Activated CD4-positive, alpha-beta T cell treated with anti-CD3 and anti-CD28 coated beads, Interleukin-2, amount 10 ng/mL, durations not matched to agents 24 days and 14 days (primary cell): Measurements from ENCODE around the gene SNRNP25. TPM values are rescaled to one million over a fixed set of nuclear protein-coding genes. Genes with fewer than 3 reads are reported as not detected.
A peak's percentile ranks its signal among the peaks of the same experiment; 100 is the strongest.

ENCODE experiments used
- DNase-seq: peaks from one replicate; pipeline ENCODE4 v3.0.0; 2022
- H3K27ac Mint-ChIP-seq: one replicate; pipeline ENCODE4 v1.8.0; 2022; ENCODE audit warnings: mild to moderate bottlenecking, mixed read lengths
- H3K27me3 Mint-ChIP-seq: one replicate; pipeline ENCODE4 v1.8.0; 2022; ENCODE audit warnings: mixed read lengths
- H3K36me3 Mint-ChIP-seq: one replicate; pipeline ENCODE4 v1.8.0; 2022; ENCODE audit warnings: low read depth, mild to moderate bottlenecking, mixed read lengths
- H3K4me1 Mint-ChIP-seq: one replicate; pipeline ENCODE4 v1.8.0; 2021; ENCODE audit warnings: mixed read lengths
- H3K4me3 Mint-ChIP-seq: one replicate; pipeline ENCODE4 v1.8.0; 2022; ENCODE audit warnings: mild to moderate bottlenecking, moderate library complexity, mixed read lengths
- H3K9me3 Mint-ChIP-seq: one replicate; pipeline ENCODE4 v1.8.0; 2021; ENCODE audit warnings: mixed read lengths
- intact Hi-C: fragments of 100-400 bp; cut with micrococcal nuclease; formaldehyde crosslinking; loops from one replicate; pipeline ENCODE4 v1.15.1; 2023
- total RNA-seq: library from RNA; stranded (reverse); gene quantifications from 2 replicates; pipeline ENCODE4 v1.2.3, GENCODE V29; 2022

SNRNP25 gene
- total RNA-seq, 1 donor from 2014 or later = 97.7 TPM

DNA sequence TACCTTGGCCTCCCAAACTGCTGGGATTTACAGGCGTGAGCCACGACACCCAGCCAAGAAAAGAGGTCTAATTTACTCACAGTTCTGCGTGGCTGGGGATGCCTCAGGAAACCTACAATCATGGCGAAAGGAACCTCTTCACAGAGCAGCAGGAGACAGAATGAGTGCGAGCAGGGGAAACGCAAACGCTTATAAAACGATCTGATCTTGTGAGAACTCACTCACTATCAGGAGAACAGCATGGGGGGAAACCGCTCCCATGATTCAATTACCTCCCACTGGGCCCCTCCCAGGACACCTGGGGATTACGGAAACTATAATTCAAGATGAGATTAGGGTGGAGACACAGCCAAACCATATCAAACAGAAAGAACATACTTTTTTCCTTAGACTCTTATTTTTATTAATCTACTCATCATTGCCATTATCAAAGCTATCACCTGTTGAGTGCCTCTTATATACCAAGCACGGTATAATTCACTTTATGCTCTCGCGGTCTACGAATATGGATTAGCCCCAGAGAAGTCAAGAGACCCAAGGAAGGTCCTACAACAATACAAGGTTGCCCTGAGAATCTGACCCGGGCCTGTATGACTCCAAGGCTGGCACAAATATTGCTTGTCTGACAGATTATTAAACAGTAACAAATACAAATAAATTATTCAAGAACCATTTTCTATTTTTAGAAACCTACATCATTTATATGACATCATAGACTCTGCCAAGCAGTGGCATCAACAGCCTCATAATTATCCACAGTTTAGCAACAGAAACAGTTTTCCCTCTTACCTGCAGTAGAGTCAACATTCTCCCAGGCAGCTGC lies 2.6 kb upstream of the SNRNP25 start:
- intact Hi-C loops = no loop called here
- H3K9me3 Mint-ChIP-seq = no peaks in the 10 kb centered on the region
- no peak for DNase-seq
- peaks cover 26% of the 10 kb centered on the region for H3K4me1 Mint-ChIP-seq
- no peaks in the 10 kb centered on the region for H3K27me3 Mint-ChIP-seq
- H3K27ac Mint-ChIP-seq = no peak overlapping the region
- peaks cover 45% of the 10 kb centered on the region for H3K36me3 Mint-ChIP-seq
- H3K4me3 Mint-ChIP-seq = peak overlapping the region; percentile 98

- Mint-ChIP-seq H3K36me3 (peaks cover 42% of the 10 kb centered on the region), H3K27ac (no peak overlapping the region), H3K4me3 (peak overlapping the region; percentile 98), H3K4me1 (peaks cover 19% of the 10 kb centered on the region), H3K9me3 (no peaks in the 10 kb centered on the region), H3K27me3 (no peaks in the 10 kb centered on the region)
- DNase-seq = no peak
- intact Hi-C loops = no loop called here
Observed at GRCh38 chr16:54237-54581, 581 bp downstream of the SNRNP25 start.

- no peak overlapping the region for H3K27ac Mint-ChIP-seq
- no peaks in the 10 kb centered on the region for H3K27me3 Mint-ChIP-seq
- intact Hi-C loops = no loop called here
- peaks cover 35% of the 10 kb centered on the region for H3K36me3 Mint-ChIP-seq
- peaks cover 16% of the 10 kb centered on the region for H3K4me1 Mint-ChIP-seq
- DNase-seq = no peak
- peak overlapping the region; percentile 98 for H3K4me3 Mint-ChIP-seq
- no peaks in the 10 kb centered on the region for H3K9me3 Mint-ChIP-seq
Observed at GRCh38 chr16:55571-56136, 2.0 kb downstream of the SNRNP25 start.

DNA sequence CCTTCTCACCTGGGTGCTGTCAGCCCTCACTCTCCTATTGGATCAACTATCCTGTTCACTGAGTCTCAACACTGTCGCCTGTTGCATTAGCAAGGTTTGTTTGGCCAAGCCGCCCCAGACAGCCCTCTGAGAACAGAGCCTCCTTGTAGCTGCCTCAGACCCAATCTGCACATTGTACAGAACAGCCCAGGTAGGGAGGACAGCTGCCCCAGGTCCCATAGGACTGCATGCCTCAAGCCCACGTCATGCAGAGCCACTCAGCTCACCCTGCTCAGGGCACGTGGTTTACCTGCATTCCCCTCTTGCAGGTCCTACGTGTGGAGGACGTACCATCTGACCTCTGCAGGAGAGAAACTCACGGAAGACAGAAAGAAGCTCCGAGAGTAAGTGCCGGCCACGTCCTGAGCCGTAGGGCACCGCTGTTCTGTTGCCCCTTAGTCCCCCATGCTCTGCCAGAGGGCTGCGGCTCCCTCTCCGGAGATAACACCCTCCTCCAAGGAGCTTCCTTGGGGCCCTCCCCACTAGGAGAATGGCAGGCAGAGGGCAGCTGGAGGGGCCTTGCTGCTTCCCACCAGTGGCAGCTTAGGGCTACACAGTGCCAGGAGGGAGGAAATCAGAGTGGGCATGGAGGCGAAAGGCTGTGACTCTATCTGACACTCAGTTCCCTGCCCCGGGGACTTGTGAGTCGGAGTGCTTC lies 2.8 kb downstream of the SNRNP25 start:
- DNase-seq = no peak
- Mint-ChIP-seq H3K36me3 (peaks cover 27% of the 10 kb centered on the region), H3K4me3 (no peak overlapping the region), H3K27ac (no peak overlapping the region), H3K9me3 (no peaks in the 10 kb centered on the region), H3K4me1 (peaks cover 11% of the 10 kb centered on the region), H3K27me3 (no peaks in the 10 kb centered on the region)
- intact Hi-C loops = no loop called here

DNA sequence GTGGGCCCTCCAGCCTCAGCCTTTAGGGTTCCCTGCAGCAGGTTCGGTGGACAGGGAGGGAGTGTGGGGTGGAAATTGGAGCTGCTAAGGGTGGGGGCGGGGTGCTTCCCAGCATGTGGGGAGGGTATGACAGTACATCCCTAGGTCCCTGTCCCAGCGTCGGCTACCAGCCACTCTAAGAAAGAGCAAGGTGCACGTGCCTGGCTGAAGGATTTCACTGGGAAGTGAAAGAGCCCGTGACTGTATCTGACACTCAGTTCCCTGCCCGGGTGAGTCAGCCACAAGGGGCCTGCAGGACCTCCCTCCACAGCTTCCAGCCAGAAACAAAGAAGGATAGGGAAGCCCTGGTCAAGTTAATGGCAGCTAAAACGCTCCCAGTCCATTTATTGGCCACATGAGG lies 4.1 kb downstream of the SNRNP25 start:
- Mint-ChIP-seq H3K4me1 (peaks cover 8% of the 10 kb centered on the region), H3K27me3 (no peaks in the 10 kb centered on the region), H3K9me3 (no peaks in the 10 kb centered on the region), H3K27ac (no peak overlapping the region), H3K4me3 (no peak overlapping the region), H3K36me3 (peaks cover 22% of the 10 kb centered on the region)
- intact Hi-C loops = no loop called here
- no peak for DNase-seq

GRCh38 chr16:58491-59439 lies 5.1 kb downstream of the SNRNP25 start:
- H3K27me3 Mint-ChIP-seq = no peaks in the 10 kb centered on the region
- no peak overlapping the region for H3K4me3 Mint-ChIP-seq
- H3K27ac Mint-ChIP-seq = no peak overlapping the region
- peaks cover 5% of the 10 kb centered on the region for H3K4me1 Mint-ChIP-seq
- DNase-seq = no peak
- intact Hi-C loops = no loop called here
- no peaks in the 10 kb centered on the region for H3K9me3 Mint-ChIP-seq
- H3K36me3 Mint-ChIP-seq = peaks cover 16% of the 10 kb centered on the region

DNA sequence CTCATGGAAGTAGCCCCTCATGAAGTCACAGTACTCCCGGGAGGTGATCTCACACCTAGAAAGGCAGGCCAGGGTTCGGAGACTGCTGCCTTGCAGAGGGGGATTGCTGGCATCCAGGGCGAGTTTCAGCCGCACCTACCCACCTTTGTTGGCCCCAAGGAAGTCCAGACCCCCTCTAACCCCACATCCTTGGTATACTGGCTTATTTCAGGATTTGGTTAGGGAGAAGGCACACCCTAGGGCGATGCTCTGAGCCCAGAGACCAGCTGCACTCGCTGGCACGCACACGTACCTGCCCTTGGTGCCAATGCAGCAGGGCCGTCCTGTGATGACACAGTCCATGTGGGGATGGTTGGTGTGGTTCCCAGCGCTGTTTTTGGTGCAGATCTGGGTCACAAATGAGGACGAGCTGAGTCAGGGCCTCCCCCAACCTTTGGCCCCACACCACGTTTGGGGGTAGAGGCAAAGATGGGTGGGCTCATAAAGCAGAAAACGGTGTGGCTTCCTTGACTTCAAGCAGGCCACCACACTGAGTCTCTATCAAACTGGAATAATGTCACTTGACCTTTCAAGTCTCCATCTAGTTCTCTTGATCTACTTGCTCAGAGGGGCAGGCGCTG lies 5.9 kb downstream of the SNRNP25 start:
- Mint-ChIP-seq H3K27me3 (no peaks in the 10 kb centered on the region), H3K4me1 (peaks cover 4% of the 10 kb centered on the region), H3K4me3 (no peak overlapping the region), H3K9me3 (no peaks in the 10 kb centered on the region), H3K36me3 (peaks cover 16% of the 10 kb centered on the region), H3K27ac (no peak overlapping the region)
- intact Hi-C loops = no loop called here
- no peak for DNase-seq

DNA sequence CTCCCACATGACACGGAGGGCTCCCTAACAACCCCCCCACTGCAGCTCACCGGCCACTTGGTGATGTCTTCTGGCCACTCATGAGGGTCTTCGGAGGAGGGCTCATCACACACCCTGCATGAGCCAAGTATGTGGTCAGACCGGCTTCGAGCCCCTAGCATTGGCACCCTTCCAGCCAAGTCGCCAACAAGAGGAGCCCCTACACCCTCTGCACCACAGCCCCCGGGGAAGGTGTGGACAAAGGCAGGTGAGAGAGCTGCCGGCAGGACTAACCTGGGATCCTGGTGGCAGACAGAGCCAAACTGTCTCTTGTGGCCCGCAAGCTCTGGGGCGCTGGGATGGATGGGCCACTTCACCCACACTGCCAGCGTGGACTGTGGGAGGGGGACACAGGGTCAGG lies 6.5 kb downstream of the SNRNP25 start:
- Mint-ChIP-seq H3K27ac (no peak overlapping the region), H3K4me1 (peaks cover 2% of the 10 kb centered on the region), H3K9me3 (no peaks in the 10 kb centered on the region), H3K27me3 (no peaks in the 10 kb centered on the region), H3K4me3 (no peak overlapping the region), H3K36me3 (peaks cover 16% of the 10 kb centered on the region)
- DNase-seq = no peak
- intact Hi-C loops = no loop called here

DNA sequence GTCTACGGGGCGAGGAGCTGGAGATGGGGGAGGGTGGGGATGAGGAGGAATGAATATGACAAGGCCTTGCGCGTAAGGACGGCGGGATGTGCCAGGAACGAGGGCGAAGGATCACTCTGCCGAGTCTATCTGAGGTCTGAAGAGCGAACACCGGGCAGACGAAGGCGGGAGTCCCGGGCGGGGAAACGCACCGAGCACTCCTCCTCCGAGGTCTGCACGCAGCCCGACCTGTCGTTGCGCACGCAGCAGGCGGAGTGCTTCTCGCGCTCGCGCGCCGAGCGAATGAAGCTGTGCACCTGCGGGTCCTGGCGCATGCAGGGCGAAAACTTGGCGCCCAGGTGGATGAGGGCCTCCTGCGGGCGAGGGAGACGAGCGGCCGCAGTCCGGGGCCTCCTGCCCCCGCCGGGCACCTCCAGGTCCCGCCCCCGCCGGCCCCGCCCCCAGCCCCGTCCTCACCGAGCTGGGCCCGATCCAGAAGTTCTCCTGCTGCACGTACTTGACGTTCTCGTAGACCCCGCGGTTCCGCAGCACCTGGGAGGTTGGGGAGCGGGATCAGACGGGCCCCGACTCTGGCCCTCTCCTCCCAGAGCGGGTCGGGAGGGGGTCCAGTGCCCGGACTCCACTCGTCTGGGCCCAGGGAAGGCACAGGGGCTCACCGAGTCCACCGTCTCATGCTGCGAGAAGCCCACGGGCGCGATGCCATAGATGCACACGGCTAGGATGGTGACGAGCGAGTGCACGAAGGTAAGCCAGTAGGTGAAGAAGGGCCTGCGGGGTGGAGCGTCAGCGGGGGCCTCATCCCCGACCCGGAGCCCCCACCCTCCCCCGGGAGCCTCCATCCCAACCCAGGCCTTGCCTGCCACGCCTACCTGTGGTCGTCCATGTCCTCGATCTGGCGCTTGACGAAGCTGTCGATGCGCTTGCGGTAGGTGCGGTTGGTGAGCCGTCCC lies 7.6 kb downstream of the SNRNP25 start:
- intact Hi-C loops = no loop called here
- no peak overlapping the region for H3K27ac Mint-ChIP-seq
- no peaks in the 10 kb centered on the region for H3K9me3 Mint-ChIP-seq
- no peak overlapping the region for H3K4me3 Mint-ChIP-seq
- no peak for DNase-seq
- H3K36me3 Mint-ChIP-seq = peaks cover 11% of the 10 kb centered on the region
- peaks cover 1% of the 10 kb centered on the region for H3K27me3 Mint-ChIP-seq
- peaks cover 5% of the 10 kb centered on the region for H3K4me1 Mint-ChIP-seq

- DNase-seq = no peak
- Mint-ChIP-seq H3K27ac (no peak overlapping the region), H3K9me3 (no peaks in the 10 kb centered on the region), H3K27me3 (peaks cover 1% of the 10 kb centered on the region), H3K4me3 (no peak overlapping the region), H3K4me1 (peaks cover 5% of the 10 kb centered on the region), H3K36me3 (peaks cover 6% of the 10 kb centered on the region)
- intact Hi-C loops = no loop called here
Observed at GRCh38 chr16:61879-62281, 8.3 kb downstream of the SNRNP25 start.

DNA sequence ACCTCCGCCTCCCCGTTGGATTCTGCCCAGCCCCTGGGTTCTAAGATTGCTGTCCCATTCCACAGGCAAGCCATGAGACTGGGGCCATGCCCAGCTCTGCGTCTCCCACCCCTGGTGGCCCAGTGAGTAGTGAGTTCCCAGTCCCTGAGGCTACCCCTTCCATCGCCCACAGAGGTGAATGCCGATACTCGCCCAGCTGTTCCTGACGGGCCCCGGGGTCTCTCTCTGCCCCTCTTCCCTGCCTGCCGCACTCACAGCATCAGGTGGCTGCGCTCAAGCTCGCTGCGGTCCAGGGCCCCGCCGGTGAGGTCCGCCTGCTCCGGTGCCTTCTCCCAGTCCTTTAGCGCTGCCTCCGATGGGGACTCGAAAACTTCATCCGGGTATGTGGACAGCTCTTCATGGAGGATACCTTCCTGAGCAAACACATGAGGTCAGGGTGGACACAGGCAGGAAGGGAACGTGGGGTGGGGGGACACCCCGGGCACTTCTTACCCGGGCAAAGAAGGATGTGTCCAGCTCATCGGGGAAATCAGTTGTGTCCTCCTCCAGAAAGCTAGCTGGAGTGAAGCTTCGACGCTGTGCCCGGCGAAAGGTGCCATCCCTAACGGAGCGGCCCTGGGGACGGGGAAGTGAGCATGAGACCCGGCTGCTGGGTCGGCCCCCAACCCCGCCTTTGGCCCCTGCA lies 8.8 kb downstream of the SNRNP25 start:
- Mint-ChIP-seq H3K9me3 (no peaks in the 10 kb centered on the region), H3K27me3 (peaks cover 1% of the 10 kb centered on the region), H3K27ac (no peak overlapping the region), H3K4me3 (no peak overlapping the region), H3K4me1 (peaks cover 5% of the 10 kb centered on the region), H3K36me3 (peaks cover 6% of the 10 kb centered on the region)
- intact Hi-C loops = no loop called here
- no peak for DNase-seq

DNA sequence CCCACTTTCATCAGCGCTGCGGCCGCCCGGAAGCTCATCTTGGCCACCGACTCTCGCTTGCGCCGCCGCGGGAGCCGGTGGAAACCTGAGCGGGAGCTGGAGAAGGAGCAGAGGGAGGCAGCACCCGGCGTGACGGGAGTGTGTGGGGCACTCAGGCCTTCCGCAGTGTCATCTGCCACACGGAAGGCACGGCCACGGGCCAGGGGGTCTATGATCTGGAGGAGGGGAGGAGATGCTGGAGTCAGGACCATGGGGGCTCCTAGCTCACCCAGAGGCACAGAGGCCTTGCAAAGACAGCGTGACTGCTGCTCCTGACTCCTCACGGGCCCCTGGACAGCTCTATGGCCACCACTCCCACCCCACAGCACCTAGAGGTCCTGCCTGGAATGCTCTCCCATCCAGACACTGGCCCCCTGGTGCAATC lies 9.4 kb downstream of the SNRNP25 start:
- H3K4me1 Mint-ChIP-seq = peaks cover 5% of the 10 kb centered on the region
- peaks cover 1% of the 10 kb centered on the region for H3K27me3 Mint-ChIP-seq
- no peak for DNase-seq
- no peaks in the 10 kb centered on the region for H3K9me3 Mint-ChIP-seq
- intact Hi-C loops = no loop called here
- no peak overlapping the region for H3K4me3 Mint-ChIP-seq
- H3K36me3 Mint-ChIP-seq = peaks cover 3% of the 10 kb centered on the region
- no peak overlapping the region for H3K27ac Mint-ChIP-seq
